ENCODE data around the gene CYTH4. TPM values are rescaled to one million over a fixed set of nuclear protein-coding genes. Genes with fewer than 3 reads are reported as not detected.
A peak's percentile ranks its signal among the peaks of the same experiment; 100 is the strongest.
"Not testable (repeated sequence)": the region's sequence is repeated elsewhere in the genome, so short reads cannot be mapped to it uniquely, and the experiment has no call there.

The CYTH4 gene
- polyA plus RNA-seq, 2 of the 4 experiments (the other 2 are of a cell fraction), result 0.05 to 0.10 TPM

- peak in 1 of 2 experiments; percentile 67 for DNase-seq (ENCODE audit: low read depth in 1 of 2, low spot score in 1 of 2)
- ChIA-PET POLR2A (no interaction called here), CTCF (interaction anchor here (0.7 to 1.8 kb wide), 4 partner anchors 11 to 1572 kb away, joined by 3 to 6 read pairs (median 4); no protein-coding TSS in a partner anchor)
- ATAC-seq, result peak in 1 of 2 experiments; percentile 20; a peak in 3 of 6 replicates
- TF ChIP-seq RFX5 (IDR thresholded peaks at IDR 0.05) (no peak), JUN (IDR thresholded peaks at IDR 0.05) (0 out of 5 replicates have a peak, but pooled peaks of 1 of the 2 experiments have one; percentile 25), JUNB (IDR thresholded peaks at IDR 0.05) (peak; percentile 69), GATA3 (IDR thresholded peaks at IDR 0.05; ENCODE audit: borderline replicate concordance) (peak; percentile 22; the same call in 1 of the 2 replicates), ZNF302 (CRISPR knock-in tag; IDR thresholded peaks at IDR 0.05) (no peak), MAFK (IDR thresholded peaks at IDR 0.05; ENCODE audit: partially characterized antibody) (no peak), RARB (CRISPR knock-in tag; IDR thresholded peaks at IDR 0.05) (no peak), HES2 (IDR thresholded peaks at IDR 0.05) (no peak), TP53 (CRISPR knock-in tag; IDR thresholded peaks at IDR 0.05) (no peak), HOXB5 (CRISPR knock-in tag; IDR thresholded peaks at IDR 0.05) (no peak), FOXS1 (CRISPR knock-in tag; IDR thresholded peaks at IDR 0.05) (no peak), NR3C1 (IDR thresholded peaks at IDR 0.05) (no peak), FOSL2 (IDR thresholded peaks at IDR 0.05) (peak; percentile 53; the same call in 1 of the 2 replicates), FOSL2 (CRISPR knock-in tag; IDR thresholded peaks at IDR 0.05) (peak; percentile 80)
- TF ChIP-seq, protein P1, sequence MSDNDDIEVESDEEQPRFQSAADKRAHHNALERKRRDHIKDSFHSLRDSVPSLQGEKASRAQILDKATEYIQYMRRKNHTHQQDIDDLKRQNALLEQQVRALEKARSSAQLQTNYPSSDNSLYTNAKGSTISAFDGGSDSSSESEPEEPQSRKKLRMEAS (IDR thresholded peaks at IDR 0.05), result peak; percentile 41; the same call in 1 of the 2 replicates
- Histone ChIP-seq H3K27ac (peak overlapping the region; percentile 67 to 94), H3K4me3 (no peak overlapping the region), H3K9me3 (peaks cover 3% of the 10 kb centered on the region; the same call in 1 of the 3 replicates), H3K4me1 (peaks cover 80% of the 10 kb centered on the region), H3K4me2 (peak overlapping the region; percentile 47)
- WGBS (ENCODE audit: missing lambda C conversion rate), result 25% methylated on average over 8 of the region's 8 CpGs
- FAIRE-seq, result no peak
Measured at GRCh38 chr22:37328017-37328416, 45.7 kb downstream of the CYTH4 start.

- CTCF ChIA-PET, result interaction anchor here (0.7 to 5.9 kb wide), 5 partner anchors 11 to 1571 kb away, joined by 3 to 30 read pairs (median 5); no protein-coding TSS in a partner anchor
- H3K4me3 ChIP-seq; H3K9me3 ChIP-seq; POLR2A ChIA-PET; DNase-seq (ENCODE audit: low read depth in 1 of 2, low spot score in 1 of 2); FAIRE-seq; ATAC-seq: not testable (repeated sequence)
- WGBS (ENCODE audit: missing lambda C conversion rate), result 25% methylated on average over 5 of the region's 6 CpGs
- Histone ChIP-seq H3K4me1 (peaks cover 76% of the 10 kb centered on the region), H3K27ac (peak overlapping the region; percentile 76 to 94), H3K4me2 (peak overlapping the region; percentile 60)
Measured at GRCh38 chr22:37328538-37329237, 46.4 kb downstream of the CYTH4 start.

DNA sequence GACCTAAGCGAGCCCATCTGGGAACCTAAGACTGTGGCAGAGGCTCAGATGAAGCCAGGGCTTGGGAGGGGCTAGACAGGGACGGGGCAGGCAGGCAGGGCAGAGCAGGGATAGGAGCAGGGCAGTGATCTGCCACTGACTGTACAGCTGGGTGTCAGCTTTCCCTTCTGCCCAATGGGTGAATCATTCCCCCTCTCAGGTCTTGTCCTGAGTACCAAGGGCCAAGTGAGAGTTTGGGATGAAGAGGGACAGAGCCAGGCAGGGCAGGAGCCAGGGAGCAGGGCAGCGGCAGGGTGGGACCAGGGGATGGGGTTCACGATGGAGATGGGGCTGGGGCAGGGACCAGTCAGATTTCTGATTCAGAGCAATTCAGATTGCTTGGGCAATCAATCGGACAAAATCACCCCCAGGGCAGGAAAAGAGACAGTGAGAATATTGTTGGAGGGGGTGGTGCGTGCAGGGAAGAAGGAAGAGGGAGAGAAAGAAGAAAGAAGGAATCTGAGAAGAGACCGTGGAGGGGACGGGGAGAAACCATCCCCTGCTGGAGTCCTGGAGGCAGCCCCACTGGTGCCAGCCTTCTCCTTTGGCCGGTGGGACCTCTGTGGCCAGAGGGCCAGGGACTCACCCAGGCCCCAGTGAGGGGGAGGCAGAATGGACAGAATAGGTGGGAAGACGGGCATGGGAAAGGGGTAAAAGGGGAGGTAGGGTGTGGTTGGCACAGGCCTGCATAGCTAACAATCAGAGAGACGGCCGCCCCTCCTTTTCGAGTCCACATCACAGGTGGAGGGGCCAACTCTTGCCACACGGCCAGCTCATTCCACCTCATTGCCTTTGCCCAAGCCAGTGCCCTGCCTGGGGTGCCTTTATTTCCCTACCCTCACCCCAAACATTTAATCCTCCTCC is 47.2 kb downstream of the CYTH4 start:
- Histone ChIP-seq H3K4me2 (peak overlapping the region; percentile 60), H3K4me3 (no peak overlapping the region), H3K4me1 (peaks cover 68% of the 10 kb centered on the region), H3K27ac (peak overlapping the region; percentile 76 to 94), H3K9me3 (peaks cover 3% of the 10 kb centered on the region; the same call in 1 of the 3 replicates)
- FAIRE-seq, result no peak
- DNase-seq (ENCODE audit: low read depth in 1 of 2, low spot score in 1 of 2), result peak in 1 of 2 experiments; percentile 34
- no peak for TF ChIP-seq EP300 (IDR thresholded peaks at IDR 0.05)
- TF ChIP-seq KDM5A (IDR thresholded peaks at IDR 0.05), result no peak
- no peak for TF ChIP-seq RARB (CRISPR knock-in tag; IDR thresholded peaks at IDR 0.05)
- no peak for TF ChIP-seq FOXS1 (CRISPR knock-in tag; IDR thresholded peaks at IDR 0.05)
- no peak for TF ChIP-seq HDAC2 (IDR thresholded peaks at IDR 0.05)
- TF ChIP-seq HEYL (CRISPR knock-in tag; IDR thresholded peaks at IDR 0.05), result no peak
- no peak for TF ChIP-seq BHLHE40 (IDR thresholded peaks at IDR 0.05; ENCODE audit: low read depth, low read length)
- peak in 1 of 2 experiments; percentile 45; a peak in 3 of 6 replicates for ATAC-seq
- 64% methylated on average over 12 of the region's 14 CpGs for WGBS (ENCODE audit: missing lambda C conversion rate)
- ChIA-PET POLR2A (no interaction called here), CTCF (interaction anchor here (1.0 to 6.5 kb wide), 5 partner anchors 12 to 129 kb away, joined by 5 to 40 read pairs (median 17); no protein-coding TSS in a partner anchor)
